NOMO-1 treated with dmso at 0.1 percent for 144 hours (cell line): Measurements from ENCODE around the gene ZNF219.
"Not testable (repeated sequence)": the region's sequence is repeated elsewhere in the genome, so short reads cannot be mapped to it uniquely, and the experiment has no call there.

ENCODE experiments used
- DNase-seq: peaks from one replicate; lab custom pipeline; 2025; ENCODE audit not compliant: unreplicated experiment; lab: John Stamatoyannopoulos, UW

ZNF219 gene

GRCh38 chr14:21047378-21047781, 51.1 kb downstream of the ZNF219 start:
- DNase-seq: no peak

GRCh38 chr14:21043974-21044618, 54.4 kb downstream of the ZNF219 start:
- no peak for DNase-seq

- DNase-seq: no peak
These were observed 55.0 kb downstream of the ZNF219 start for GRCh38 chr14:21043387-21043973.

- no peak for DNase-seq
These were observed 55.5 kb downstream of the ZNF219 start for GRCh38 chr14:21042918-21043317.

GRCh38 chr14:21041676-21042433, 56.6 kb downstream of the ZNF219 start, which contains the start of gene RNASE7:
TSS of gene RNASE7 (plus strand) at chr14:21042362. CDS start at chr14:21042993, 631 bp downstream.
- DNase-seq: no peak

- not testable (repeated sequence) for DNase-seq
These were observed 57.5 kb downstream of the ZNF219 start for GRCh38 chr14:21040941-21041340.

- DNase-seq: no peak
These were observed 58.0 kb downstream of the ZNF219 start for GRCh38 chr14:21040370-21040925.
